Measurements from ENCODE around the gene HTR3D.
"Not testable (repeated sequence)": the region's sequence is repeated elsewhere in the genome, so short reads cannot be mapped to it uniquely, and the experiment has no call there.

The HTR3D gene

GRCh38 chr3:184016169-184016570 is 15.4 kb upstream of the HTR3D start:
- DNase-seq (ENCODE audit: low read depth) = no peak

- peak; percentile 22 for DNase-seq (ENCODE audit: low read depth)
Observed at GRCh38 chr3:184016811-184017671, 14.5 kb upstream of the HTR3D start.

- DNase-seq (ENCODE audit: low read depth) = peak; percentile 68
Observed at GRCh38 chr3:184017672-184018423, 13.7 kb upstream of the HTR3D start, which contains the start of gene ABCC5. ABCC5 (minus strand) TSS chr3:184017884; CDS start chr3:184014392, 3,492 bp downstream.

- DNase-seq (ENCODE audit: low read depth) = no peak
Observed at GRCh38 chr3:184018424-184018973, 13.0 kb upstream of the HTR3D start.

GRCh38 chr3:184022323-184022722 is 9.2 kb upstream of the HTR3D start:
- no peak for DNase-seq (ENCODE audit: low read depth)

GRCh38 chr3:184025256-184025655 is 6.3 kb upstream of the HTR3D start:
- not testable (repeated sequence) for DNase-seq (ENCODE audit: low read depth)

- DNase-seq (ENCODE audit: low read depth) = not testable (repeated sequence)
Observed at GRCh38 chr3:184028275-184028890, 3.2 kb upstream of the HTR3D start.

GRCh38 chr3:184029443-184029842 is 2.1 kb upstream of the HTR3D start:
- no peak for DNase-seq (ENCODE audit: low read depth)

GRCh38 chr3:184030536-184030935 is 1.0 kb upstream of the HTR3D start:
- DNase-seq (ENCODE audit: low read depth) = no peak

GRCh38 chr3:184037816-184038215 is 6.3 kb downstream of the HTR3D start:
- no peak for DNase-seq (ENCODE audit: low read depth)

GRCh38 chr3:184038307-184038706 is 6.8 kb downstream of the HTR3D start:
- DNase-seq (ENCODE audit: low read depth) = not testable (repeated sequence)

GRCh38 chr3:184039414-184039813 is 7.9 kb downstream of the HTR3D start:
- no peak for DNase-seq (ENCODE audit: low read depth)

GRCh38 chr3:184040010-184040409 is 8.5 kb downstream of the HTR3D start:
- no peak for DNase-seq (ENCODE audit: low read depth)

GRCh38 chr3:184042617-184043016 is 11.1 kb downstream of the HTR3D start:
- no peak for DNase-seq (ENCODE audit: low read depth)

GRCh38 chr3:184045995-184046394 is 14.5 kb downstream of the HTR3D start:
- DNase-seq (ENCODE audit: low read depth) = no peak

- no peak for DNase-seq (ENCODE audit: low read depth)
Observed at GRCh38 chr3:184050217-184050847, 18.8 kb downstream of the HTR3D start.

- DNase-seq (ENCODE audit: low read depth) = no peak
Observed at GRCh38 chr3:184052767-184053166, 21.2 kb downstream of the HTR3D start, which contains the start of gene HTR3C. HTR3C (plus strand) TSS chr3:184053047; CDS start chr3:184053081, 34 bp downstream.

GRCh38 chr3:184058029-184058428 is 26.5 kb downstream of the HTR3D start:
- DNase-seq (ENCODE audit: low read depth) = no peak

- DNase-seq (ENCODE audit: low read depth) = no peak
Observed at GRCh38 chr3:184059424-184059823, 27.9 kb downstream of the HTR3D start.

GRCh38 chr3:184062637-184063036 is 31.1 kb downstream of the HTR3D start:
- DNase-seq (ENCODE audit: low read depth) = no peak

GRCh38 chr3:184066211-184066610 is 34.7 kb downstream of the HTR3D start:
- DNase-seq (ENCODE audit: low read depth) = no peak

- no peak for DNase-seq (ENCODE audit: low read depth)
Observed at GRCh38 chr3:184067573-184068055, 36.1 kb downstream of the HTR3D start.

Data from activated T-helper 1 cell treated with Interleukin-2 at 50 U/mL for 16 hours (primary cell).